CD4-positive, alpha-beta T cell treated with Interleukin-17A for 1 hour (primary cell): ENCODE measurements around the gene ATP9A.

Source experiments
- DNase-seq: peaks from one replicate; pipeline ENCODE4 v3.0.0-alpha.2; 2020

Gene ATP9A

GRCh38 chr20:51622004-51622874 is 146.0 kb downstream of the ATP9A start:
- no peak for DNase-seq

- DNase-seq = no peak
Observed at GRCh38 chr20:51620432-51620831, 147.8 kb downstream of the ATP9A start.

- no peak for DNase-seq
Observed at GRCh38 chr20:51616060-51616459, 152.1 kb downstream of the ATP9A start.

- DNase-seq = no peak
Observed at GRCh38 chr20:51614687-51615086, 153.5 kb downstream of the ATP9A start.

GRCh38 chr20:51613580-51613979 is 154.6 kb downstream of the ATP9A start:
- DNase-seq = no peak

GRCh38 chr20:51612896-51613295 is 155.3 kb downstream of the ATP9A start:
- no peak for DNase-seq

GRCh38 chr20:51611625-51611890 is 156.6 kb downstream of the ATP9A start:
- DNase-seq = no peak

GRCh38 chr20:51610761-51611624 is 157.2 kb downstream of the ATP9A start:
- no peak for DNase-seq

- no peak for DNase-seq
Observed at GRCh38 chr20:51610111-51610510, 158.1 kb downstream of the ATP9A start.

GRCh38 chr20:51609251-51609650 is 158.9 kb downstream of the ATP9A start:
- no peak for DNase-seq

GRCh38 chr20:51608061-51608460 is 160.1 kb downstream of the ATP9A start:
- no peak for DNase-seq

GRCh38 chr20:51607170-51607569 is 161.0 kb downstream of the ATP9A start:
- no peak for DNase-seq

GRCh38 chr20:51604851-51605250 is 163.3 kb downstream of the ATP9A start:
- DNase-seq = no peak

- DNase-seq = no peak
Observed at GRCh38 chr20:51602131-51602530, 166.1 kb downstream of the ATP9A start.

- no peak for DNase-seq
Observed at GRCh38 chr20:51600950-51601349, 167.2 kb downstream of the ATP9A start.

GRCh38 chr20:51600016-51600420 is 168.2 kb downstream of the ATP9A start:
- no peak for DNase-seq

- no peak for DNase-seq
Observed at GRCh38 chr20:51598556-51598955, 169.6 kb downstream of the ATP9A start.

GRCh38 chr20:51597389-51598231 is 170.6 kb downstream of the ATP9A start:
- DNase-seq = no peak

GRCh38 chr20:51596668-51597388 is 171.4 kb downstream of the ATP9A start:
- no peak for DNase-seq

- DNase-seq = no peak
Observed at GRCh38 chr20:51595744-51596143, 172.4 kb downstream of the ATP9A start.

GRCh38 chr20:51595058-51595532 is 173.1 kb downstream of the ATP9A start:
- peak; percentile 82 for DNase-seq
